Measurements from ENCODE around the gene MKRN1. TPM values are rescaled to one million over a fixed set of nuclear protein-coding genes. Genes with fewer than 3 reads are reported as not detected.
"Not testable (repeated sequence)": the region's sequence is repeated elsewhere in the genome, so short reads cannot be mapped to it uniquely, and the experiment has no call there.

The MKRN1 gene
- total and polyA plus RNA-seq, 4 donors, result 18.7 to 103 (median 29.2) TPM

DNA sequence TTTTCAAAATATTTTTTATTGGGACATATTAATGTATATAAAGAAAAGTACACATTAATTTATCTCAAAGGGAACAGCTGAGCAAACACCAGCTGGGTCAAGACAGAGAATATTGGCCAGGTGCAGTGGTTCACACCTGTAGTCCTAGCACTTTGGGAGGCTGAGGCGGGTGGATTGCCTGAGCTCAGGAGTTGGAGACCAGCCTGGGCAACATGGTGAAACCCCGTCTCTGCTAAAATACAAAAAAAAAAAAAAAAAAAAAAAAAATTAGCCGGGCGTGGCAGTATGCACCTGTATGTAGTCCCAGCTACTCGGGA, 61.2 kb downstream of the MKRN1 start:
- 88% methylated on average over 5 of the region's 5 CpGs for WGBS
- not testable (repeated sequence) for H3K9me3 ChIP-seq (ENCODE audit: control insufficient read depth in 4 of 4, low read length in 3 of 4); H3K27me3 ChIP-seq (ENCODE audit: control insufficient read depth in 4 of 4, insufficient read depth in 4 of 4, low read length in 3 of 4); H3K27ac ChIP-seq (ENCODE audit: low read depth in 1 of 2, low read length in 2 of 2); H3K9ac ChIP-seq (ENCODE audit: low read depth in 1 of 2, low read length in 2 of 2); H3K4me3 ChIP-seq (ENCODE audit: low read depth in 1 of 3, low read length in 3 of 3); DNase-seq (ENCODE audit: low spot score); H3K36me3 ChIP-seq (ENCODE audit: control insufficient read depth in 4 of 4, insufficient read depth in 3 of 4, low read depth in 1 of 4, low read length in 3 of 4); H3K4me1 ChIP-seq (ENCODE audit: control insufficient read depth in 4 of 4, insufficient read depth in 4 of 4, low read length in 3 of 4)

GRCh38 chr7:140417456-140418155, 61.7 kb downstream of the MKRN1 start:
- H3K9ac ChIP-seq (ENCODE audit: low read depth in 1 of 2, low read length in 2 of 2), result no peak overlapping the region
- no peaks in the 10 kb centered on the region for H3K27me3 ChIP-seq (ENCODE audit: control insufficient read depth in 4 of 4, insufficient read depth in 4 of 4, low read length in 3 of 4)
- no peaks in the 10 kb centered on the region for H3K4me1 ChIP-seq (ENCODE audit: control insufficient read depth in 4 of 4, insufficient read depth in 4 of 4, low read length in 3 of 4)
- H3K9me3 ChIP-seq (ENCODE audit: control insufficient read depth in 4 of 4, low read length in 3 of 4), result no peaks in the 10 kb centered on the region
- no peak overlapping the region for H3K27ac ChIP-seq (ENCODE audit: low read depth in 1 of 2, low read length in 2 of 2)
- DNase-seq (ENCODE audit: low spot score), result no peak
- TF ChIP-seq HNF4G (IDR thresholded peaks at IDR 0.05) (no peak), RXRA (IDR thresholded peaks at IDR 0.05) (no peak), YY1 (IDR thresholded peaks at IDR 0.05) (no peak), ATF3 (IDR thresholded peaks at IDR 0.05) (no peak), SP1 (IDR thresholded peaks at IDR 0.05) (no peak), FOXA2 (IDR thresholded peaks at IDR 0.05) (no peak), FOXA1 (IDR thresholded peaks at IDR 0.05) (no peak), EGR1 (IDR thresholded peaks at IDR 0.05; ENCODE audit: low read depth in 2 of 2) (no peak), TAF1 (conservative IDR thresholded peaks at IDR 0.05) (no peak), JUND (IDR thresholded peaks at IDR 0.05) (no peak)
- TF ChIP-seq, protein P1, sequence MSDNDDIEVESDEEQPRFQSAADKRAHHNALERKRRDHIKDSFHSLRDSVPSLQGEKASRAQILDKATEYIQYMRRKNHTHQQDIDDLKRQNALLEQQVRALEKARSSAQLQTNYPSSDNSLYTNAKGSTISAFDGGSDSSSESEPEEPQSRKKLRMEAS (IDR thresholded peaks at IDR 0.05), result no peak
- TF ChIP-seq, protein P2, sequence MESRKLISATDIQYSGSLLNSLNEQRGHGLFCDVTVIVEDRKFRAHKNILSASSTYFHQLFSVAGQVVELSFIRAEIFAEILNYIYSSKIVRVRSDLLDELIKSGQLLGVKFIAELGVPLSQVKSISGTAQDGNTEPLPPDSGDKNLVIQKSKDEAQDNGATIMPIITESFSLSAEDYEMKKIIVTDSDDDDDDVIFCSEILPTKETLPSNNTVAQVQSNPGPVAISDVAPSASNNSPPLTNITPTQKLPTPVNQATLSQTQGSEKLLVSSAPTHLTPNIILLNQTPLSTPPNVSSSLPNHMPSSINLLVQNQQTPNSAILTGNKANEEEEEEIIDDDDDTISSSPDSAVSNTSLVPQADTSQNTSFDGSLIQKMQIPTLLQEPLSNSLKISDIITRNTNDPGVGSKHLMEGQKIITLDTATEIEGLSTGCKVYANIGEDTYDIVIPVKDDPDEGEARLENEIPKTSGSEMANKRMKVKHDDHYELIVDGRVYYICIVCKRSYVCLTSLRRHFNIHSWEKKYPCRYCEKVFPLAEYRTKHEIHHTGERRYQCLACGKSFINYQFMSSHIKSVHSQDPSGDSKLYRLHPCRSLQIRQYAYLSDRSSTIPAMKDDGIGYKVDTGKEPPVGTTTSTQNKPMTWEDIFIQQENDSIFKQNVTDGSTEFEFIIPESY (IDR thresholded peaks at IDR 0.05), result no peak
- H3K4me3 ChIP-seq (ENCODE audit: low read depth in 1 of 3, low read length in 3 of 3), result no peak overlapping the region
- 83% methylated on average over 8 of the region's 8 CpGs for WGBS
- H3K36me3 ChIP-seq (ENCODE audit: control insufficient read depth in 4 of 4, insufficient read depth in 3 of 4, low read depth in 1 of 4, low read length in 3 of 4), result no peaks in the 10 kb centered on the region

- no peaks in the 10 kb centered on the region for H3K4me1 ChIP-seq (ENCODE audit: control insufficient read depth in 4 of 4, insufficient read depth in 4 of 4, low read length in 3 of 4)
- no peaks in the 10 kb centered on the region for H3K36me3 ChIP-seq (ENCODE audit: control insufficient read depth in 4 of 4, insufficient read depth in 3 of 4, low read depth in 1 of 4, low read length in 3 of 4)
- DNase-seq (ENCODE audit: low spot score), result no peak
- WGBS, result 88% methylated on average over 8 of the region's 8 CpGs
- H3K9ac ChIP-seq (ENCODE audit: low read depth in 1 of 2, low read length in 2 of 2), result no peak overlapping the region
- H3K27me3 ChIP-seq (ENCODE audit: control insufficient read depth in 4 of 4, insufficient read depth in 4 of 4, low read length in 3 of 4), result no peaks in the 10 kb centered on the region
- no peaks in the 10 kb centered on the region for H3K9me3 ChIP-seq (ENCODE audit: control insufficient read depth in 4 of 4, low read length in 3 of 4)
- no peak overlapping the region for H3K4me3 ChIP-seq (ENCODE audit: low read depth in 1 of 3, low read length in 3 of 3)
- TF ChIP-seq NR2F2 (IDR thresholded peaks at IDR 0.05), result no peak
- TF ChIP-seq, protein P2 (IDR thresholded peaks at IDR 0.05), result no peak
- no peak for TF ChIP-seq GABPA (IDR thresholded peaks at IDR 0.05 in 1 of 2, conservative IDR thresholded peaks at IDR 0.05 in 1 of 2)
- no peak for TF ChIP-seq SP1 (IDR thresholded peaks at IDR 0.05)
- TF ChIP-seq YY1 (IDR thresholded peaks at IDR 0.05), result no peak
- no peak for TF ChIP-seq JUND (IDR thresholded peaks at IDR 0.05)
- TF ChIP-seq TAF1 (conservative IDR thresholded peaks at IDR 0.05), result no peak
- TF ChIP-seq REST (IDR thresholded peaks at IDR 0.05), result no peak
- TF ChIP-seq, protein P3, sequence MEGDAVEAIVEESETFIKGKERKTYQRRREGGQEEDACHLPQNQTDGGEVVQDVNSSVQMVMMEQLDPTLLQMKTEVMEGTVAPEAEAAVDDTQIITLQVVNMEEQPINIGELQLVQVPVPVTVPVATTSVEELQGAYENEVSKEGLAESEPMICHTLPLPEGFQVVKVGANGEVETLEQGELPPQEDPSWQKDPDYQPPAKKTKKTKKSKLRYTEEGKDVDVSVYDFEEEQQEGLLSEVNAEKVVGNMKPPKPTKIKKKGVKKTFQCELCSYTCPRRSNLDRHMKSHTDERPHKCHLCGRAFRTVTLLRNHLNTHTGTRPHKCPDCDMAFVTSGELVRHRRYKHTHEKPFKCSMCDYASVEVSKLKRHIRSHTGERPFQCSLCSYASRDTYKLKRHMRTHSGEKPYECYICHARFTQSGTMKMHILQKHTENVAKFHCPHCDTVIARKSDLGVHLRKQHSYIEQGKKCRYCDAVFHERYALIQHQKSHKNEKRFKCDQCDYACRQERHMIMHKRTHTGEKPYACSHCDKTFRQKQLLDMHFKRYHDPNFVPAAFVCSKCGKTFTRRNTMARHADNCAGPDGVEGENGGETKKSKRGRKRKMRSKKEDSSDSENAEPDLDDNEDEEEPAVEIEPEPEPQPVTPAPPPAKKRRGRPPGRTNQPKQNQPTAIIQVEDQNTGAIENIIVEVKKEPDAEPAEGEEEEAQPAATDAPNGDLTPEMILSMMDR (IDR thresholded peaks at IDR 0.05; ENCODE audit: low read depth, low read length, missing input control), result no peak
- H3K27ac ChIP-seq (ENCODE audit: low read depth in 1 of 2, low read length in 2 of 2), result no peak overlapping the region
Measured at GRCh38 chr7:140416560-140416959, 62.7 kb downstream of the MKRN1 start.

Data from liver (tissue), 9 donors.